PFSK-1 (cell line): ENCODE data around the gene KIF2C.

Source experiments
- FOXP2 ChIP-seq: optimal IDR thresholded peaks from 2 replicates; pipeline ENCODE3; 2011; ENCODE audit warnings: borderline replicate concordance, control low read depth, inconsistent platforms; ENCODE audit not compliant: insufficient read depth; ENCODE audit errors: extremely low read length, extremely low read depth
- POLR2AphosphoS5 ChIP-seq: IDR thresholded peaks from 2 replicates; pipeline ENCODE4 v1.6.1; 2012; ENCODE audit warnings: low read depth, mild to moderate bottlenecking, control low read depth, low read length, moderate library complexity
- REST ChIP-seq, 2 experiments: IDR thresholded peaks; 2 replicates each; pipeline versions ENCODE4 v1.6.1 to v1.8.0; 2011 to 2012; ENCODE audit warnings: low read depth in 2 of 2, low read length in 2 of 2, control low read depth in 1 of 2, inconsistent platforms in 1 of 2, mild to moderate bottlenecking in 1 of 2, moderate library complexity in 1 of 2; ENCODE audit not compliant: insufficient read depth in 1 of 2
- SIN3A ChIP-seq: IDR thresholded peaks from 2 replicates; pipeline ENCODE4 v1.6.1; 2012; ENCODE audit warnings: mild to moderate bottlenecking, low read length, moderate library complexity, borderline replicate concordance; ENCODE audit not compliant: insufficient read depth
- TAF1 ChIP-seq: IDR thresholded peaks from 2 replicates; pipeline ENCODE4 v1.6.1; 2012; ENCODE audit warnings: low read length, control low read depth, borderline replicate concordance; ENCODE audit not compliant: insufficient read depth

KIF2C gene

DNA sequence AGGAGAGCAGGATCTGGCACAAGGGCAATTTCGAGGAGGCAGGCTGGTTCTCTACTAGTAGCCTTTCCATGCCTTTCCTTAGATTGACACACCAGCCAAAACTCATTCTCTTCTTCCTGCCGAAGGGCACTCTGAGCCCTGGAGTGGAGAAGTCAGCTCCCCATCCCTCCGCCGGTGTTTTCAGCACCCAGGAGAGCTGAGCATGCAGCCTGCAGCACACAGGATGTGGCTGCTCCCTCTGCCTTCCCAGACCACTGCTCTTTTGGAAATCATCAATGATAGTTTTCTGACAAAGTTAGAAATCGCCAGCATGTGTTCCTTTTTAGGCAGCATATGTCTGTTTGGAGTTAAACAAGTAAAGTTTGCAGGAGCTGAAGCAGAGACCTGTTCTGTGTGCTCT lies 20.3 kb upstream of the KIF2C start:
- TF ChIP-seq REST (IDR thresholded peaks at IDR 0.05; ENCODE audit: insufficient read depth in 1 of 2, low read depth in 2 of 2, low read length in 2 of 2) (peak; percentile 73 to 77; a peak in 3 of 4 replicates), TAF1 (no peak)

DNA sequence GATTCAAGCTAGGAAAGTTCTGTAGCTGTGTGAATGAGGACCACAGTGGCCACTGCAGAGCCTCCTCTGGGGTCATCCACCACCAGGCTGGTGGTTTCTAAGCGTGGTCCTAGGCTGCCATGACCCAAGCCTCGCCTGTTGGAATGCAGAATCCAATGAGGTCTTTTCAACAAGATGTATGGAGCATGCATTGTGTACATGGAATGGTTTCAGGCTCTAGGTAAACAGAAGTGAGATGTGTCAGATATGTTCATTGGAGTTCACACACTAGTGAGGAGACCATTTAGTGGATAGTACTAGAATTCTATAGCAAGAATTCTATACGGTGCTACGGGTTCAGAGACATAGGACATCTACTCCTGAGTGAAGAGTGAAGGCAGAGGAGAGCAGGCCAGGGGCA lies 19.4 kb upstream of the KIF2C start:
- TF ChIP-seq SIN3A (no peak), REST (IDR thresholded peaks at IDR 0.05; ENCODE audit: insufficient read depth in 1 of 2, low read depth in 2 of 2, low read length in 2 of 2) (no peak), FOXP2 (no peak), TAF1 (no peak), POLR2AphosphoS5 (no peak)

- TF ChIP-seq REST (IDR thresholded peaks at IDR 0.05; ENCODE audit: insufficient read depth in 1 of 2, low read depth in 2 of 2, low read length in 2 of 2), result 0 out of 4 replicates have a peak, but pooled peaks of 1 of the 2 experiments have one; percentile 15
- TF ChIP-seq POLR2AphosphoS5, result peak; percentile 100
- no peak for TF ChIP-seq FOXP2
- peak; percentile 99 for TF ChIP-seq SIN3A
Observed at GRCh38 chr1:44721485-44722361, 17.9 kb upstream of the KIF2C start.

- no peak for TF ChIP-seq SIN3A
- no peak for TF ChIP-seq TAF1
- no peak for TF ChIP-seq POLR2AphosphoS5
- no peak for TF ChIP-seq REST (IDR thresholded peaks at IDR 0.05; ENCODE audit: insufficient read depth in 1 of 2, low read depth in 2 of 2, low read length in 2 of 2)
- TF ChIP-seq FOXP2, result no peak
Observed at GRCh38 chr1:44723064-44723463, 16.6 kb upstream of the KIF2C start.
